ENCODE measurements around the gene MBD6. TPM values are rescaled to one million over a fixed set of nuclear protein-coding genes. Genes with fewer than 3 reads are reported as not detected.

MBD6 gene
- total and polyA plus RNA-seq, 2 of the 8 experiments (the other 6 are each of a cell fraction or from before 2014, with no cell fraction given), result 3.9 to 32.3 TPM

GRCh38 chr12:57515408-57515933, 7.2 kb upstream of the MBD6 start:
- FAIRE-seq (no peak), DNase-seq (ENCODE audit: low read depth in 1 of 2, low spot score in 2 of 2) (no peak)
- TF ChIP-seq NANOG (IDR thresholded peaks at IDR 0.05; ENCODE audit: insufficient read depth, low read depth, low read length, poor library complexity, severe bottlenecking) (no peak), KDM5A (IDR thresholded peaks at IDR 0.05; ENCODE audit: low read length) (no peak), POU5F1 (IDR thresholded peaks at IDR 0.05; ENCODE audit: low read depth, low read length) (no peak), SAP30 (IDR thresholded peaks at IDR 0.05; ENCODE audit: insufficient read depth, insufficient replicate concordance, low read length) (no peak), SIX5 (IDR thresholded peaks at IDR 0.05; ENCODE audit: low read depth, low read length) (no peak), ZNF274 (IDR thresholded peaks at IDR 0.05; ENCODE audit: borderline replicate concordance, extremely low read depth, low read length) (no peak), TAF1 (IDR thresholded peaks at IDR 0.05; ENCODE audit: low read depth, low read length) (no peak), USF2 (IDR thresholded peaks at IDR 0.05; ENCODE audit: low read length) (no peak), CHD1 (IDR thresholded peaks at IDR 0.05; ENCODE audit: low read depth, low read length) (no peak), CEBPB (IDR thresholded peaks at IDR 0.05; ENCODE audit: low read depth, low read length) (no peak)
- peaks cover 0 to 6% (median 4%) of the 10 kb centered on the region in 4 experiments; a peak in 3 of 7 replicates for H3K4me1 ChIP-seq (replicated peaks in 1 of 4; ENCODE audit: control insufficient read depth in 3 of 4, insufficient read depth in 4 of 4, low read length in 3 of 4)
- H3K4ac ChIP-seq (replicated peaks; ENCODE audit: insufficient read length, low read depth, low read length), result no peak overlapping the region
- H3K79me1 ChIP-seq (ENCODE audit: low read depth, low read length), result no peaks in the 10 kb centered on the region
- H3K23me2 ChIP-seq (ENCODE audit: low read depth, low read length), result peaks cover 8% of the 10 kb centered on the region
- no peak overlapping the region for H3K4me3 ChIP-seq (ENCODE audit: extremely low read depth in 1 of 4, insufficient read depth in 2 of 4, low read depth in 3 of 4, low read length in 4 of 4)
- no peak overlapping the region for H4K5ac ChIP-seq (ENCODE audit: insufficient read length, low read depth, low read length)
- no peak overlapping the region for H3K9ac ChIP-seq (replicated peaks in 1 of 4; ENCODE audit: extremely low read depth in 1 of 4, low read depth in 3 of 4, low read length in 3 of 4)
- POLR2A ChIA-PET (ENCODE audit: partially characterized antibody), result interaction anchor here (0.9 to 6.0 kb wide), 8 partner anchors 8 to 65 kb away, joined by 3 to 41 read pairs (median 4); partner anchors contain the start of gene MBD6
- H3K14ac ChIP-seq (ENCODE audit: insufficient read length), result no peak overlapping the region
- H3K23ac ChIP-seq (ENCODE audit: insufficient read length), result no peak overlapping the region
- no peak overlapping the region for H2AK5ac ChIP-seq (ENCODE audit: low read depth, low read length)
- 91% methylated on average over 3 of the region's 3 CpGs; no CpG with 5 or more reads in 1 of the 2 experiments for WGBS, 2 experiments (ENCODE audit: extremely low coverage in 1 of 2, insufficient coverage in 1 of 2, insufficient read length in 1 of 2, insufficient replicate concordance in 2 of 2, low coverage in 1 of 2, low lambda C conversion rate in 2 of 2, missing lambda C conversion rate in 1 of 2)
- H4K20me1 ChIP-seq (replicated peaks in 1 of 2; ENCODE audit: control insufficient read depth in 1 of 2, insufficient read depth in 2 of 2, low read length in 2 of 2), result peaks cover 7 to 18% of the 10 kb centered on the region in 2 experiments
- no peak overlapping the region for H3K56ac ChIP-seq (replicated peaks; ENCODE audit: insufficient read length, low read depth, low read length)
- no peak overlapping the region for H2BK5ac ChIP-seq (ENCODE audit: low read depth, low read length)
- peaks cover 52 to 84% (median 68%) of the 10 kb centered on the region in 4 experiments for H3K36me3 ChIP-seq (ENCODE audit: control insufficient read depth in 2 of 4, insufficient read depth in 4 of 4, low read length in 3 of 4)
- H3K79me2 ChIP-seq (ENCODE audit: control insufficient read depth in 1 of 2, insufficient read depth in 2 of 2, low read length in 2 of 2), result peaks cover 0 to 20% of the 10 kb centered on the region in 2 experiments; a peak in 2 of 4 replicates
- no peak overlapping the region for H2BK12ac ChIP-seq (ENCODE audit: low read depth, low read length)
- H3K18ac ChIP-seq (ENCODE audit: extremely low read depth, low read length), result no peak overlapping the region
- no peak overlapping the region for H3K4me2 ChIP-seq (ENCODE audit: insufficient read depth in 1 of 2, low read depth in 2 of 2, low read length in 2 of 2)
- H2BK20ac ChIP-seq (ENCODE audit: low read length), result no peak overlapping the region
- H2AFZ ChIP-seq (ENCODE audit: low read length), result no peak overlapping the region
- no peak overlapping the region for H4K8ac ChIP-seq (ENCODE audit: extremely low read depth, insufficient read depth, low read length)
- no peak overlapping the region for H2BK15ac ChIP-seq (ENCODE audit: low read length)
- H3K9me3 ChIP-seq (ENCODE audit: insufficient read depth in 2 of 2, low read depth in 1 of 2, low read length in 1 of 2), result no peaks in the 10 kb centered on the region
- H2BK120ac ChIP-seq (replicated peaks; ENCODE audit: low read depth, low read length), result no peak overlapping the region
- no peaks in the 10 kb centered on the region for H3K27me3 ChIP-seq (replicated peaks in 1 of 4; ENCODE audit: control insufficient read depth in 3 of 4, extremely low read depth in 1 of 4, insufficient read depth in 3 of 4, low read length in 3 of 4)
- CTCF ChIA-PET (ENCODE audit: partially characterized antibody), result interaction anchor here (0.6 to 1.2 kb wide), 4 partner anchors 12 to 251 kb away, joined by 3 to 4 read pairs (median 4); no protein-coding TSS in a partner anchor
- H4K91ac ChIP-seq (replicated peaks; ENCODE audit: insufficient read length, low read length), result no peak overlapping the region
- H3K27ac ChIP-seq (ENCODE audit: low read depth, low read length), result no peak overlapping the region

Data from H1 (cell line).